ENCODE data around the gene TUT4. TPM values are rescaled to one million over a fixed set of nuclear protein-coding genes. Genes with fewer than 3 reads are reported as not detected.

TUT4 gene
- total RNA-seq, 1 experiment from 2014 or later, result 10.9 TPM

GRCh38 chr1:52511439-52511838, 41.5 kb downstream of the TUT4 start:
- no peak for DNase-seq
- peaks cover 3% of the 10 kb centered on the region; the same call in 1 of the 2 replicates for H3K27me3 ChIP-seq
- peaks cover 14% of the 10 kb centered on the region for H3K36me3 ChIP-seq
- no peak overlapping the region for H3K4me3 ChIP-seq
- H3K9me3 ChIP-seq, result no peaks in the 10 kb centered on the region

GRCh38 chr1:52506920-52507546, 45.9 kb downstream of the TUT4 start:
- no peak for DNase-seq
- H3K27me3 ChIP-seq, result peaks cover 3% of the 10 kb centered on the region; the same call in 1 of the 2 replicates
- no peaks in the 10 kb centered on the region for H3K9me3 ChIP-seq
- peaks cover 3% of the 10 kb centered on the region; the same call in 1 of the 2 replicates for H3K36me3 ChIP-seq
- no peak overlapping the region for H3K4me3 ChIP-seq

DNA sequence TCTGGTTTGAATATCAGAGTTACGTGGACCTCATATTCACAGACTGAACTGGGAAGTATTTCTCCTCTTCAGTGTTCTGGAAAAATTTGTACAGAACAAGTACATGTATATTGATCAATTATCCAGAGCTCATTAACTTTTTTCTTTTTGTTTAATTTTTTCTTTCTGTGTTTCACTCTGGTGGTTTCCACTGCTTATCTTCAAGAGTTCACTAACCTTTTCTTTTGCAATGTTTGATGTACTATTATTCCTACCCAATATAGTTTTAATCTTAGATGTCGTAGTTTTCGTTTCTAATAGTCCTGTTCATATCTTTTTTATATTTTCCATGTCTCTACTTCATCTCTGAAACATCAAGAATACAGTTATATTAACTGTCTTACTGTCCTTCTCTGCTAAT, 46.5 kb downstream of the TUT4 start:
- Histone ChIP-seq H3K9me3 (no peaks in the 10 kb centered on the region), H3K36me3 (peaks cover 3% of the 10 kb centered on the region; the same call in 1 of the 2 replicates)

GRCh38 chr1:52504720-52505119, 48.2 kb downstream of the TUT4 start:
- H3K9me3 ChIP-seq, result no peaks in the 10 kb centered on the region
- no peak overlapping the region for H3K4me3 ChIP-seq
- H3K36me3 ChIP-seq, result peaks cover 3% of the 10 kb centered on the region; the same call in 1 of the 2 replicates
- DNase-seq, result no peak
- H3K27me3 ChIP-seq, result peaks cover 3% of the 10 kb centered on the region; the same call in 1 of the 2 replicates

More for the DNA sequence above, 46.5 kb downstream of the TUT4 start:
- no peak for DNase-seq
- Histone ChIP-seq H3K4me3 (no peak overlapping the region), H3K27me3 (peaks cover 3% of the 10 kb centered on the region; the same call in 1 of the 2 replicates)

DNA sequence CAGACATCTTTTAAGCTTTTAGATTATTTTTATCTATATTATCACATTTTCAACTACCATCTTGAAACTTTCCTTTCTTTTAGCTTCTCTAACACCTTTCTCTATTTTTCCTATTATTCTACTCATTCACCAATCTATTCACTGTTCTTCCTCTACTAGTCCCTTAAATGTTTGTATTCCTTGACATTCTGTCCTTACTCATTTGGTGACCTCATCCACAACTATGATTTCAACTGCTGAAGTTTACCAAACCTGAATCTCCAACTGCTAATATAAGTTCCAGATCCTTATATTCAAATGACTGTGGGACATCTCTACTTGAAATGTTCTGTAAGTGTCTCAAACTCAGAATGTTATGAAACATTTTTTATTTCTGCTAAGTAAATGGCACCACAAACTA, 49.2 kb downstream of the TUT4 start:
- H3K4me3 ChIP-seq, result no peak overlapping the region
- DNase-seq, result no peak
- no peaks in the 10 kb centered on the region for H3K27me3 ChIP-seq

GRCh38 chr1:52502789-52503188, 50.1 kb downstream of the TUT4 start:
- DNase-seq, result no peak
- no peaks in the 10 kb centered on the region; the same call in 1 of the 2 replicates for H3K36me3 ChIP-seq
- H3K4me3 ChIP-seq, result no peak overlapping the region
- H3K9me3 ChIP-seq, result no peaks in the 10 kb centered on the region
- H3K27me3 ChIP-seq, result no peaks in the 10 kb centered on the region

More for the DNA sequence above, 49.2 kb downstream of the TUT4 start:
- no peaks in the 10 kb centered on the region; the same call in 1 of the 2 replicates for H3K36me3 ChIP-seq
- no peaks in the 10 kb centered on the region for H3K9me3 ChIP-seq

DNA sequence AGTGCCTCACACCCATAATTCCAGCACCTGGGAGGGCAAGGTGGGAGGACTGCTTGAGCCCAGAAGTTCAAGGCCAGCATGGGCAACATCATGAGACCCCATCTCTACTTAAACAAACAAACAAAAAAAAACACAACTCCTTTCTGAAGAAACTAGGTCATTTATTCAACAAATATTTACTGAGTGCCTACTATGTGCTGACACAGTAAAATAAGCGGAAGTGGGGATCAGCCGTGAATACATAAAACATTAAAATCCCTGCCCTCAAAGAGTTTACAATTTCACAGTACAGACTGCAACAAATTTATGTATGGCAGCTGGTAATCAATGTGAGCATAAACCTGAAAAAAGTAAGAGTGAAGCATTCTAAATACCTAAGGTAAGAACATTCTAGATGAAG, 65.3 kb downstream of the TUT4 start:
- H3K36me3 ChIP-seq, result peaks cover 8% of the 10 kb centered on the region
- H3K4me3 ChIP-seq, result no peak overlapping the region
- no peaks in the 10 kb centered on the region for H3K9me3 ChIP-seq
- no peaks in the 10 kb centered on the region for H3K27me3 ChIP-seq
- no peak for DNase-seq

DNA sequence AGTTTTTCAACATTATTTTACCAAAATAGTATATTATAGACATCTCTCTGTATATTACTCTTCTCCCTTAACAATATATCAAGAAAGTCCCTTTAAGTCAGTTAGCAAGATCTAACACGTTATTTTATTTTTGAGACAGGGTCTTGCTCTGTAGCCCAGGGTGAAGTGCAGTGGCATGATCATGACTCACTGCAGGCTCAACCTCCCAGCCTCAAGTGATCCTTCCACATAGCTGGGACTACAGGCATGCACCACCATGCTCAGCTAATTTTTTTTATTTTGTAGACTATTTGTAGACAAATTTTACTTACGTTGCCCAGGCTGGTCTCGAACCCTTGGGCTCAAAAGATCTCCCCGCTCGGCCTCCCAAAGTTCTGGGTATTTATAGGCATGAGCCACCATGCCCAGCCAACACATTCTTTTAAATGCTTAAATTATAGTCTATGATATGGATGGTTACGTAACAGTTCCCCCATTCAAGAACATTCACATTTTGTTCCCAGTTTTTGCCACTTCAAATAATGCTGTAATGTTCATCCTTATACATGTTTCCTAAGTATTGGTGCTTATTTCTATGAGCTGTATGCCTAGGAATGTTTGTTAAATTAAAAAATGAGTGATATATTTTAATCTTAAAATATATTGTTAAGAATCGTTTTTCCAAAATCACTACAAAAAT, 70.4 kb downstream of the TUT4 start:
- DNase-seq, result no peak

GRCh38 chr1:52479076-52479475, 73.8 kb downstream of the TUT4 start:
- Histone ChIP-seq H3K36me3 (peaks cover 8% of the 10 kb centered on the region), H3K27me3 (no peaks in the 10 kb centered on the region), H3K9me3 (no peaks in the 10 kb centered on the region), H3K4me3 (no peak overlapping the region)
- DNase-seq, result no peak

More for the DNA sequence above, 70.4 kb downstream of the TUT4 start:
- Histone ChIP-seq H3K27me3 (no peaks in the 10 kb centered on the region), H3K9me3 (no peaks in the 10 kb centered on the region), H3K4me3 (no peak overlapping the region), H3K36me3 (peaks cover 6% of the 10 kb centered on the region; the same call in 1 of the 2 replicates)

DNA sequence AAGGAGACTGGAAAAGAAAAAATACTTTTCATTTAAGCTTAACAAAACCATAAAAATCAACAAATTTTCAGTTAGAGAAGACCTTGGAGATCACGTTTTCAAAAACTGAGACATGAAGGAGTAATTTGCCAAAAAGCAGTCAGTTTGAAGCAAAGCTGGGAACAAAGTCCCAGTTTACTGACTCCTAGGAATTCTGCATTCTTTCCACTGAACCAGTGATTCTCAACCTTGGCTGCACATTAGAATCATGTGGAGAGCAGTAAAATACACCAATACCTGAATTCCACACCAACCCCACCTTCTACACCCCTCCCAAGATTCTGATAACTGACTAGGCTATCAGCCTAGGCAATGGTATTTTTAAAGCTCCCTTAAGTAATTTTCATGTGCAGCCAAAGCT, 75.0 kb downstream of the TUT4 start:
- DNase-seq, result no peak
- no peaks in the 10 kb centered on the region for H3K27me3 ChIP-seq
- H3K9me3 ChIP-seq, result no peaks in the 10 kb centered on the region
- H3K36me3 ChIP-seq, result peaks cover 8% of the 10 kb centered on the region
- H3K4me3 ChIP-seq, result no peak overlapping the region

- no peak for DNase-seq
- H3K27me3 ChIP-seq, result no peaks in the 10 kb centered on the region
- H3K9me3 ChIP-seq, result no peaks in the 10 kb centered on the region
- peaks cover 5% of the 10 kb centered on the region for H3K36me3 ChIP-seq
- no peak overlapping the region for H3K4me3 ChIP-seq
Measured at GRCh38 chr1:52476943-52477342, 75.9 kb downstream of the TUT4 start.

- Histone ChIP-seq H3K4me3 (no peak overlapping the region), H3K9me3 (no peaks in the 10 kb centered on the region), H3K27me3 (no peaks in the 10 kb centered on the region), H3K36me3 (peaks cover 10% of the 10 kb centered on the region)
- DNase-seq, result no peak
Measured at GRCh38 chr1:52474807-52475206, 78.1 kb downstream of the TUT4 start.

- Histone ChIP-seq H3K27me3 (no peaks in the 10 kb centered on the region), H3K9me3 (no peaks in the 10 kb centered on the region), H3K36me3 (peaks cover 10% of the 10 kb centered on the region), H3K4me3 (no peak overlapping the region)
- DNase-seq, result no peak
Measured at GRCh38 chr1:52473039-52473438, 79.9 kb downstream of the TUT4 start.

DNA sequence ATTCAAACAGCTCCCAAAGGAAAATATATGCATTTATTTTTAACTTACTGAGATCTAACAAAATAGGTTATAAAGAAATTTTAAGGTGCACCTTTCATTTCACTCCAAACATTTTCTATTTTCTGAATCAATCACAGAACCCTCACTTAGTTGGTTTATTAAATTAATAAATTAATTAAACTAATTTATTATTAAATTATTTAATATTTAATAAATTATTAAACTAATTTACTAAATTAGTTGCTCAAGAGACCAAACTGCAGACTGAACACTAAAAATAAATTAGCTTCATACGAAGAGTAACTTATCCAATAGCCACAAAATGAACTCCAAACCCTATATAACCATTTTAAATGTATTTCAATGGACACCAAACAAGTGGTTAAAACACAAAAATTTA, 80.5 kb downstream of the TUT4 start:
- no peaks in the 10 kb centered on the region for H3K9me3 ChIP-seq
- no peak overlapping the region for H3K4me3 ChIP-seq
- DNase-seq, result no peak
- H3K36me3 ChIP-seq, result peaks cover 10% of the 10 kb centered on the region
- no peaks in the 10 kb centered on the region for H3K27me3 ChIP-seq

DNA sequence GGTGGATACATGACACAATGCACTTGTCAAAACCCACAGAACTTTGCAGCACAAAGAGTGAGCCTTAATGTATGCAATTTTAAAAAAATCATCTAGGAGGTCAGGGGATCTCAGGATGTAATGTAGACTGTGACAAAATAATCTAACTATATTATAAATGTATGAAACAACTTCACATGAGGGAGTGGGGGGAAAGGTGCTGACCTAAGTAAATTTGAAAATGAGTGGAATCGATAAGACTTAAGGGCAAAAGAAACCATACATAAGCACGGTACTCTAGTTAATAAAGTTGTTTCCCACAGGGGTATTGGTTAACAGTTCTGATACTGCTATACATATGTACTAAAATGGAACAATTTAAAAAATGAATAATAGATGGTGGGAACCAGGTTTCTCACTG, 83.8 kb downstream of the TUT4 start:
- no peak for DNase-seq
- peaks cover 4% of the 10 kb centered on the region; the same call in 1 of the 2 replicates for H3K36me3 ChIP-seq
- H3K27me3 ChIP-seq, result no peaks in the 10 kb centered on the region
- H3K4me3 ChIP-seq, result no peak overlapping the region
- no peaks in the 10 kb centered on the region for H3K9me3 ChIP-seq

- H3K9me3 ChIP-seq, result no peaks in the 10 kb centered on the region
- no peaks in the 10 kb centered on the region for H3K27me3 ChIP-seq
- DNase-seq, result no peak
- no peaks in the 10 kb centered on the region for H3K36me3 ChIP-seq
- H3K4me3 ChIP-seq, result no peak overlapping the region
Measured at GRCh38 chr1:52463891-52464290, 89.0 kb downstream of the TUT4 start.

- no peak for DNase-seq
- Histone ChIP-seq H3K4me3 (no peak overlapping the region), H3K9me3 (no peaks in the 10 kb centered on the region), H3K36me3 (no peaks in the 10 kb centered on the region; the same call in 1 of the 2 replicates), H3K27me3 (no peaks in the 10 kb centered on the region)
Measured at GRCh38 chr1:52461821-52462220, 91.1 kb downstream of the TUT4 start.

- Histone ChIP-seq H3K9me3 (no peaks in the 10 kb centered on the region), H3K27me3 (no peaks in the 10 kb centered on the region), H3K4me3 (no peak overlapping the region), H3K36me3 (no peaks in the 10 kb centered on the region; the same call in 1 of the 2 replicates)
- DNase-seq, result no peak
Measured at GRCh38 chr1:52460694-52461093, 92.2 kb downstream of the TUT4 start.
